SK-N-SH (cell line): ENCODE results near the gene COL4A5.

ENCODE experiments used
- CHD2 ChIP-seq: fragments of 150-350 bp; IDR thresholded peaks from 2 replicates; pipeline ENCODE4 v1.6.1; 2018; ENCODE audit warnings: low read length; ENCODE audit not compliant: partially characterized antibody
- ELF1 ChIP-seq: IDR thresholded peaks from 2 replicates; pipeline ENCODE4 v1.4.0; 2012
- EP300 ChIP-seq, 2 experiments: IDR thresholded peaks; 2 replicates each; pipeline versions ENCODE4 v1.4.0 to v1.6.1; 2012; ENCODE audit warnings: borderline replicate concordance in 1 of 2, low read depth in 1 of 2, low read length in 1 of 2
- FOXM1 ChIP-seq: IDR thresholded peaks from 2 replicates; pipeline ENCODE4 v1.4.0; 2012; ENCODE audit warnings: low read depth, mild to moderate bottlenecking
- POLR2AphosphoS5 ChIP-seq: IDR thresholded peaks from 2 replicates; pipeline ENCODE4 v1.6.1; 2012; ENCODE audit warnings: low read depth, low read length
- RAD21 ChIP-seq: IDR thresholded peaks from 2 replicates; pipeline ENCODE4 v1.6.1; 2012; ENCODE audit warnings: mild to moderate bottlenecking, low read length
- RXRA ChIP-seq: IDR thresholded peaks from 2 replicates; pipeline ENCODE4 v1.4.0; 2012; ENCODE audit warnings: low read depth, mild to moderate bottlenecking, borderline replicate concordance
- SMC3 ChIP-seq: IDR thresholded peaks from 2 replicates; pipeline ENCODE4 v1.6.1; 2012; ENCODE audit warnings: low read depth, low read length, improper control_type of control experiment
- TAF1 ChIP-seq: IDR thresholded peaks from 2 replicates; pipeline ENCODE4 v1.6.1; 2012; ENCODE audit warnings: low read depth, mild to moderate bottlenecking, low read length, moderate library complexity, borderline replicate concordance
- YY1 ChIP-seq: IDR thresholded peaks from 2 replicates; pipeline ENCODE4 v1.4.0; 2012; ENCODE audit warnings: low read depth, mild to moderate bottlenecking
- TF ChIP-seq, protein P1 (sequence below): fragments of 200-600 bp; sonication (generic); IDR thresholded peaks from 2 replicates; pipeline ENCODE4 v1.6.1; 2017; ENCODE audit warnings: antibody characterized with exemption, mild to moderate bottlenecking, moderate library complexity
- TF ChIP-seq, protein P2 (sequence below): IDR thresholded peaks from 2 replicates; pipeline ENCODE4 v1.6.1; 2012; ENCODE audit warnings: mild to moderate bottlenecking, low read depth, low read length, moderate library complexity
- TF ChIP-seq, protein P3 (sequence below): IDR thresholded peaks from 2 replicates; pipeline ENCODE4 v1.4.0; 2012; ENCODE audit warnings: low read depth, borderline replicate concordance

DNA sequence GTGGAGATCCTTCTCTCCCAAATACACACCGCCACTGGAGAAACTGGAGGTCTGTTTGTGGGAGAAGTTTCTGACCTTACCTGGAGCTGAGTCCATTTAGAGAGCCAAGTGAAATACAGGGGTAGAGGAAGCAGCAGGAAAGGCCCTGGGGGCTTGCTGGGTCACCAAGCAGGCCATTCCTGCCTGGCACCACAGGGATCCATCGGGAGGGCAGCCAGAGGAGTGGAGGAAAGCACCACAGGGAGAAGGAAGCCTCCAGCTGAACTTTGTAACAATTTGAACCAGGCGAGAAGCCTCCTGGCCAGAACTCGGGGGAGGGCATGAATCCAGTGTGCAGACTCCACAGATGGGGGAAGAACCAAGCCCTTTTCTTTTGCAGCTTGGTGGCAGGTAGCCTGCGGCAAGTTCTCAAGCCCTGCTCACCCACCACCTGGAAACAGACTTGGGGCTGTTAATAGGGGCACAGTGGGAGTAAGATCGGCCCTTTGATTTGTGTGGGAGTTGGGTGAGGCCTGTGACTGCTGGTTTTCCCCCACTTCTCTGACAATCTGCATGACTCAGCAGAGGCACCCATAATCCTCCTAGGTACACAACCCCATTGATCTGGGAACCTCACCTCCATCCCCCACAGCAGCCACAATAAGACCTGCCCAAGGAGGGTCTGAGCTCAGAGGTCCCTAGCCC lies 202.1 kb downstream of the COL4A5 start:
- TF ChIP-seq, protein P1, sequence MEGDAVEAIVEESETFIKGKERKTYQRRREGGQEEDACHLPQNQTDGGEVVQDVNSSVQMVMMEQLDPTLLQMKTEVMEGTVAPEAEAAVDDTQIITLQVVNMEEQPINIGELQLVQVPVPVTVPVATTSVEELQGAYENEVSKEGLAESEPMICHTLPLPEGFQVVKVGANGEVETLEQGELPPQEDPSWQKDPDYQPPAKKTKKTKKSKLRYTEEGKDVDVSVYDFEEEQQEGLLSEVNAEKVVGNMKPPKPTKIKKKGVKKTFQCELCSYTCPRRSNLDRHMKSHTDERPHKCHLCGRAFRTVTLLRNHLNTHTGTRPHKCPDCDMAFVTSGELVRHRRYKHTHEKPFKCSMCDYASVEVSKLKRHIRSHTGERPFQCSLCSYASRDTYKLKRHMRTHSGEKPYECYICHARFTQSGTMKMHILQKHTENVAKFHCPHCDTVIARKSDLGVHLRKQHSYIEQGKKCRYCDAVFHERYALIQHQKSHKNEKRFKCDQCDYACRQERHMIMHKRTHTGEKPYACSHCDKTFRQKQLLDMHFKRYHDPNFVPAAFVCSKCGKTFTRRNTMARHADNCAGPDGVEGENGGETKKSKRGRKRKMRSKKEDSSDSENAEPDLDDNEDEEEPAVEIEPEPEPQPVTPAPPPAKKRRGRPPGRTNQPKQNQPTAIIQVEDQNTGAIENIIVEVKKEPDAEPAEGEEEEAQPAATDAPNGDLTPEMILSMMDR: no peak
- TF ChIP-seq, protein P2, sequence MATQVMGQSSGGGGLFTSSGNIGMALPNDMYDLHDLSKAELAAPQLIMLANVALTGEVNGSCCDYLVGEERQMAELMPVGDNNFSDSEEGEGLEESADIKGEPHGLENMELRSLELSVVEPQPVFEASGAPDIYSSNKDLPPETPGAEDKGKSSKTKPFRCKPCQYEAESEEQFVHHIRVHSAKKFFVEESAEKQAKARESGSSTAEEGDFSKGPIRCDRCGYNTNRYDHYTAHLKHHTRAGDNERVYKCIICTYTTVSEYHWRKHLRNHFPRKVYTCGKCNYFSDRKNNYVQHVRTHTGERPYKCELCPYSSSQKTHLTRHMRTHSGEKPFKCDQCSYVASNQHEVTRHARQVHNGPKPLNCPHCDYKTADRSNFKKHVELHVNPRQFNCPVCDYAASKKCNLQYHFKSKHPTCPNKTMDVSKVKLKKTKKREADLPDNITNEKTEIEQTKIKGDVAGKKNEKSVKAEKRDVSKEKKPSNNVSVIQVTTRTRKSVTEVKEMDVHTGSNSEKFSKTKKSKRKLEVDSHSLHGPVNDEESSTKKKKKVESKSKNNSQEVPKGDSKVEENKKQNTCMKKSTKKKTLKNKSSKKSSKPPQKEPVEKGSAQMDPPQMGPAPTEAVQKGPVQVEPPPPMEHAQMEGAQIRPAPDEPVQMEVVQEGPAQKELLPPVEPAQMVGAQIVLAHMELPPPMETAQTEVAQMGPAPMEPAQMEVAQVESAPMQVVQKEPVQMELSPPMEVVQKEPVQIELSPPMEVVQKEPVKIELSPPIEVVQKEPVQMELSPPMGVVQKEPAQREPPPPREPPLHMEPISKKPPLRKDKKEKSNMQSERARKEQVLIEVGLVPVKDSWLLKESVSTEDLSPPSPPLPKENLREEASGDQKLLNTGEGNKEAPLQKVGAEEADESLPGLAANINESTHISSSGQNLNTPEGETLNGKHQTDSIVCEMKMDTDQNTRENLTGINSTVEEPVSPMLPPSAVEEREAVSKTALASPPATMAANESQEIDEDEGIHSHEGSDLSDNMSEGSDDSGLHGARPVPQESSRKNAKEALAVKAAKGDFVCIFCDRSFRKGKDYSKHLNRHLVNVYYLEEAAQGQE: no peak
- TF ChIP-seq CHD2 (no peak), POLR2AphosphoS5 (no peak), RAD21 (no peak), EP300 (IDR thresholded peaks at IDR 0.05; ENCODE audit: borderline replicate concordance in 1 of 2, low read depth in 1 of 2, low read length in 1 of 2) (no peak), RXRA (no peak), SMC3 (no peak), YY1 (no peak), FOXM1 (no peak), TAF1 (no peak), ELF1 (no peak)
- TF ChIP-seq, protein P3, sequence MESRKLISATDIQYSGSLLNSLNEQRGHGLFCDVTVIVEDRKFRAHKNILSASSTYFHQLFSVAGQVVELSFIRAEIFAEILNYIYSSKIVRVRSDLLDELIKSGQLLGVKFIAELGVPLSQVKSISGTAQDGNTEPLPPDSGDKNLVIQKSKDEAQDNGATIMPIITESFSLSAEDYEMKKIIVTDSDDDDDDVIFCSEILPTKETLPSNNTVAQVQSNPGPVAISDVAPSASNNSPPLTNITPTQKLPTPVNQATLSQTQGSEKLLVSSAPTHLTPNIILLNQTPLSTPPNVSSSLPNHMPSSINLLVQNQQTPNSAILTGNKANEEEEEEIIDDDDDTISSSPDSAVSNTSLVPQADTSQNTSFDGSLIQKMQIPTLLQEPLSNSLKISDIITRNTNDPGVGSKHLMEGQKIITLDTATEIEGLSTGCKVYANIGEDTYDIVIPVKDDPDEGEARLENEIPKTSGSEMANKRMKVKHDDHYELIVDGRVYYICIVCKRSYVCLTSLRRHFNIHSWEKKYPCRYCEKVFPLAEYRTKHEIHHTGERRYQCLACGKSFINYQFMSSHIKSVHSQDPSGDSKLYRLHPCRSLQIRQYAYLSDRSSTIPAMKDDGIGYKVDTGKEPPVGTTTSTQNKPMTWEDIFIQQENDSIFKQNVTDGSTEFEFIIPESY: no peak
